GM18519 (cell line): ENCODE data around the gene HRH3.

Experiments
- ATAC-seq: cut with Tn5 transposase; IDR thresholded peaks from one replicate; pipeline ENCODE4 v1.9.1; 2021; ENCODE audit warnings: mild to moderate bottlenecking, moderate library complexity; ENCODE audit not compliant: unreplicated experiment, low FRiP score

Gene HRH3

GRCh38 chr20:62219992-62220665, at the start of gene HRH3:
Gene HRH3 (minus strand): TSS chr20:62220278. CDS start chr20:62219970, 308 bp downstream.
- ATAC-seq: no peak

GRCh38 chr20:62269871-62270270, 49.8 kb upstream of the HRH3 start:
- ATAC-seq: no peak

GRCh38 chr20:62269378-62269777, 49.3 kb upstream of the HRH3 start:
- no peak for ATAC-seq

- ATAC-seq: no peak
Observed at GRCh38 chr20:62268228-62268900, 48.3 kb upstream of the HRH3 start.

GRCh38 chr20:62267543-62267942, 47.5 kb upstream of the HRH3 start:
- no peak for ATAC-seq

GRCh38 chr20:62266851-62267250, 46.8 kb upstream of the HRH3 start:
- ATAC-seq: no peak

GRCh38 chr20:62266340-62266739, 46.3 kb upstream of the HRH3 start:
- ATAC-seq: no peak

- no peak for ATAC-seq
Observed at GRCh38 chr20:62265365-62265764, 45.3 kb upstream of the HRH3 start.

GRCh38 chr20:62263396-62263795, 43.3 kb upstream of the HRH3 start:
- ATAC-seq: no peak

- ATAC-seq: no peak
Observed at GRCh38 chr20:62262064-62262463, 42.0 kb upstream of the HRH3 start.

- ATAC-seq: no peak
Observed at GRCh38 chr20:62259294-62259565, 39.2 kb upstream of the HRH3 start.

- ATAC-seq: no peak
Observed at GRCh38 chr20:62258499-62259293, 38.6 kb upstream of the HRH3 start.

- no peak for ATAC-seq
Observed at GRCh38 chr20:62255976-62256375, 35.9 kb upstream of the HRH3 start.

GRCh38 chr20:62254021-62254724, 34.1 kb upstream of the HRH3 start:
- ATAC-seq: no peak

- no peak for ATAC-seq
Observed at GRCh38 chr20:62253398-62253797, 33.3 kb upstream of the HRH3 start.

GRCh38 chr20:62252342-62252966, 32.4 kb upstream of the HRH3 start:
- ATAC-seq: no peak

- no peak for ATAC-seq
Observed at GRCh38 chr20:62248890-62249560, 28.9 kb upstream of the HRH3 start.

GRCh38 chr20:62246872-62247652, 27.0 kb upstream of the HRH3 start:
- no peak for ATAC-seq

GRCh38 chr20:62246431-62246830, 26.4 kb upstream of the HRH3 start:
- no peak for ATAC-seq
